MM.1S (cell line): ENCODE measurements around the gene MAJIN.

ENCODE experiments used
- DNase-seq: peaks from one replicate; pipeline ENCODE4 v3.0.0-alpha.2; 2015
- H2AFZ ChIP-seq: fragments of 300-600 bp; sonication (generic); 2 replicates; pipeline ENCODE4 v1.6.0; 2016; ENCODE audit warnings: antibody characterized with exemption, low read length
- H3F3A ChIP-seq: fragments of 300-600 bp; sonication (generic); 2 replicates; pipeline ENCODE4 v1.6.1; 2016; ENCODE audit warnings: mild to moderate bottlenecking, antibody characterized with exemption, low read length, moderate library complexity, mixed read lengths; ENCODE audit not compliant: insufficient read depth
- H3K27ac ChIP-seq: fragments of 300-600 bp; sonication (generic); 2 replicates; pipeline ENCODE4 v1.5.1; 2016; ENCODE audit warnings: mild to moderate bottlenecking, low read length
- H3K27me3 ChIP-seq: fragments of 300-600 bp; sonication (generic); replicated peaks from 2 replicates; pipeline ENCODE4 v1.6.0; 2016; ENCODE audit warnings: low read length; ENCODE audit not compliant: insufficient read depth
- H3K36me3 ChIP-seq: fragments of 300-600 bp; sonication (generic); replicated peaks from 2 replicates; pipeline ENCODE4 v1.6.1; 2016; ENCODE audit warnings: mild to moderate bottlenecking, low read length, mixed read lengths; ENCODE audit not compliant: insufficient read depth
- H3K4me1 ChIP-seq: fragments of 300-600 bp; sonication (generic); 2 replicates; pipeline ENCODE4 v1.6.1; 2016; ENCODE audit warnings: low read length, mixed read lengths
- H3K4me2 ChIP-seq: fragments of 300-600 bp; sonication (generic); 2 replicates; pipeline ENCODE4 v1.6.0; 2016; ENCODE audit warnings: low read depth, low read length
- H3K4me3 ChIP-seq: fragments of 300-600 bp; sonication (generic); 2 replicates; pipeline ENCODE4 v1.5.1; 2016; ENCODE audit warnings: low read length, mixed read lengths
- H3K79me2 ChIP-seq: fragments of 300-600 bp; sonication (generic); 2 replicates; pipeline ENCODE4 v1.6.1; 2016; ENCODE audit warnings: mixed run types, low read length, mixed read lengths
- H3K9ac ChIP-seq: fragments of 300-600 bp; sonication (generic); 2 replicates; pipeline ENCODE4 v1.6.1; 2016; ENCODE audit warnings: low read length, mixed read lengths
- H3K9me2 ChIP-seq: fragments of 300-600 bp; sonication (generic); replicated peaks from 2 replicates; pipeline ENCODE4 v1.6.1; 2016; ENCODE audit warnings: mild to moderate bottlenecking, low read length, mixed read lengths; ENCODE audit not compliant: insufficient read depth
- H3K9me3 ChIP-seq: fragments of 300-600 bp; sonication (generic); replicated peaks from 2 replicates; pipeline ENCODE4 v1.6.1; 2016; ENCODE audit warnings: mild to moderate bottlenecking, low read length, mixed read lengths; ENCODE audit not compliant: insufficient read depth
- H4K20me1 ChIP-seq: fragments of 300-600 bp; sonication (generic); 2 replicates; pipeline ENCODE4 v1.6.1; 2016; ENCODE audit warnings: mild to moderate bottlenecking, low read length, moderate library complexity, mixed read lengths; ENCODE audit not compliant: insufficient read depth
- EZH2 ChIP-seq: fragments of 300-600 bp; sonication (generic); optimal IDR thresholded peaks from 2 replicates; pipeline ENCODE3; 2017; ENCODE audit warnings: low read depth, mild to moderate bottlenecking, antibody characterized with exemption, low read length, mixed read lengths
- EZH2phosphoT487 ChIP-seq: fragments of 300-600 bp; sonication (generic); IDR thresholded peaks from 2 replicates; pipeline ENCODE4 v1.6.1; 2018; ENCODE audit warnings: antibody characterized with exemption, low read length
- TF ChIP-seq, protein P1 (sequence below): fragments of 300-600 bp; sonication (generic); IDR thresholded peaks from 2 replicates; pipeline ENCODE4 v1.5.1; 2016; ENCODE audit warnings: antibody characterized with exemption, low read length, mixed read lengths

Gene MAJIN

DNA sequence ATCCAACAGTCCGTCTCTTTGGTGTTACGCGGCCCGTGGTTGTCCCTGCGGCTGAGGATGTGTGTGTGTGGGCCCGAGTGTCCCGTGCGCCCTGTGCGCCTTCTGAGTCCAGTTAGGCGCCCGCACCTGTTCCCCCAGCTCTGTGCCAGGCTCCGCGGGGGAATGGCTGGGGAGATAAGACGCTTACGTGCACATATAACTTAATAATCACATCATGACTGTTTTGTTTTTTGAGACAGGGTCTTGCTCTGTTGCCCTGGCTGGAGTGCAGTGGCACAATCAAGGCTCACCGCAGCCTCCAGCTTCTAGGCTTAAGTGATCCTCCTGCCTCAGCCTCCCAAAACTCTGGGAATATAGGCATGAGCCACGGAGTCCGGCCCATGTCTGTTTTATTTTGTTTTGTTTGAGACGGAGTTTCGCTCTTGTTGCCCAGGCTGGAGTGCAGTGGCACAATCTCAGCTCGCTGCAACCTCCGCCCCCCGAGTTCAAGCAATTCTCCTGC is 42.9 kb upstream of the MAJIN start:
- H3K27ac ChIP-seq, result peak overlapping the region; percentile 98; the same call in 1 of the 2 replicates

DNA sequence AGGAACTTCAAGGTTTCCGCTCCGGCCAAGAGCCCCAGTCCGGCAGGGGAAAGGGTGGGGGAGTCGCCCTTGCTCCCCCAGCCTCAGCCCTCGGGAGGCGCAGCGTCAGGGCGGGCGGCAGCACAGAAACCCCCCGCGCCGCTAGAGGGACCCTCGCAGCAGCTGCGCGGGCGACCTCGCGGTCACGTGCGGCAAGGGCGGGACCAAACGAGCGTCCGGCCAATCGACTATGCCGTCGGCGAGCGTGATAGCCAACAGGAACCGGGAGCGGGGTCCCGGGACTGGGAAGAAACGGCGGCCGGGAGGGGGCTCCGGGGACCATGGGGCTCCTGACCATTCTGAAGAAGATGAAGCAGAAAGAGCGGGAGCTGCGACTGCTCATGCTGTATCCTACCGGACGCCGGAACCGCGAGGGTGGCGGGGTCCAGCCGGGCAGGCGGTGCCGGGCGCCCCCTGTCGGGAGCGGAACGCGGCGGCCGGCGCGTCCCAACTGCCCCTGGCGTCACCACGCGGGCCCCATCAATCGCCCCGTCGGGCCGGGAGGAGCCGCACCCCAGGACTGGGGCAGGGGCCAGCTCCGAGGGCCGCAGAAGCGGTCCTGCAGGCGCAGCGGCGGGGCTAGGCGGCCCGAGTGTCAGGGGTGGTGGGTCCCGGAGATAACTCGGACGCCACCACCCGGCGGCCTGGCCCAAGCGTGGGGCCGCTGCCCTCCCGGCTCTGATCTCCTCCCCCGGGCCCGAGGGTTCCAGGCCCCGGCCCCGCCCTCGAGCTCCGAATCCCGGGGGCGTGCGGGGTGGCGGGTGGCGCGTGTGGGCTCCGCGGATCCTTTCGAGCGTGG is 42.2 kb upstream of the MAJIN start, which contains the start of gene ARL2:
Gene ARL2 (plus strand): TSS at position 273 of the 838 bp plus-strand sequence. CDS start 48 bp downstream, at position 321.
- Histone ChIP-seq H3K79me2 (peaks cover 7% of the 10 kb centered on the region), H3K4me2 (peak within 1 kb of the TSS; percentile 93), H3K27ac (peak within 1 kb of the TSS; percentile 98), H3K9me3 (no peaks in the 10 kb centered on the region), H3K27me3 (no peaks in the 10 kb centered on the region), H3F3A (peaks cover 14% of the 10 kb centered on the region; the same call in 1 of the 2 replicates), H4K20me1 (no peaks in the 10 kb centered on the region), H3K9ac (peak within 1 kb of the TSS; percentile 94), H3K4me3 (peak within 1 kb of the TSS; percentile 88), H3K36me3 (no peaks in the 10 kb centered on the region), H3K9me2 (no peaks in the 10 kb centered on the region), H2AFZ (peak within 1 kb of the TSS; percentile 99), H3K4me1 (peaks cover 7% of the 10 kb centered on the region; the same call in 1 of the 2 replicates)
- peak; percentile 91 for DNase-seq
- TF ChIP-seq EZH2, result no peak
- TF ChIP-seq EZH2phosphoT487, result no peak
- TF ChIP-seq, protein P1, sequence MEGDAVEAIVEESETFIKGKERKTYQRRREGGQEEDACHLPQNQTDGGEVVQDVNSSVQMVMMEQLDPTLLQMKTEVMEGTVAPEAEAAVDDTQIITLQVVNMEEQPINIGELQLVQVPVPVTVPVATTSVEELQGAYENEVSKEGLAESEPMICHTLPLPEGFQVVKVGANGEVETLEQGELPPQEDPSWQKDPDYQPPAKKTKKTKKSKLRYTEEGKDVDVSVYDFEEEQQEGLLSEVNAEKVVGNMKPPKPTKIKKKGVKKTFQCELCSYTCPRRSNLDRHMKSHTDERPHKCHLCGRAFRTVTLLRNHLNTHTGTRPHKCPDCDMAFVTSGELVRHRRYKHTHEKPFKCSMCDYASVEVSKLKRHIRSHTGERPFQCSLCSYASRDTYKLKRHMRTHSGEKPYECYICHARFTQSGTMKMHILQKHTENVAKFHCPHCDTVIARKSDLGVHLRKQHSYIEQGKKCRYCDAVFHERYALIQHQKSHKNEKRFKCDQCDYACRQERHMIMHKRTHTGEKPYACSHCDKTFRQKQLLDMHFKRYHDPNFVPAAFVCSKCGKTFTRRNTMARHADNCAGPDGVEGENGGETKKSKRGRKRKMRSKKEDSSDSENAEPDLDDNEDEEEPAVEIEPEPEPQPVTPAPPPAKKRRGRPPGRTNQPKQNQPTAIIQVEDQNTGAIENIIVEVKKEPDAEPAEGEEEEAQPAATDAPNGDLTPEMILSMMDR, result peak; percentile 74

More for the DNA sequence above, 42.9 kb upstream of the MAJIN start:
- H3K79me2 ChIP-seq, result peaks cover 7% of the 10 kb centered on the region
- H3K4me3 ChIP-seq, result peak overlapping the region; percentile 88
- H3K9me3 ChIP-seq, result no peaks in the 10 kb centered on the region
- no peaks in the 10 kb centered on the region for H3K27me3 ChIP-seq
- H3F3A ChIP-seq, result peaks cover 14% of the 10 kb centered on the region; the same call in 1 of the 2 replicates
- H3K4me1 ChIP-seq, result peaks cover 7% of the 10 kb centered on the region; the same call in 1 of the 2 replicates
- DNase-seq, result no peak
- peak overlapping the region; percentile 94 for H3K9ac ChIP-seq
- H4K20me1 ChIP-seq, result no peaks in the 10 kb centered on the region
- no peak for TF ChIP-seq EZH2
- TF ChIP-seq, protein P1, result no peak
- no peak for TF ChIP-seq EZH2phosphoT487
- H2AFZ ChIP-seq, result peak overlapping the region; percentile 99
- H3K36me3 ChIP-seq, result no peaks in the 10 kb centered on the region
- no peaks in the 10 kb centered on the region for H3K9me2 ChIP-seq
- H3K4me2 ChIP-seq, result peak overlapping the region; percentile 93

DNA sequence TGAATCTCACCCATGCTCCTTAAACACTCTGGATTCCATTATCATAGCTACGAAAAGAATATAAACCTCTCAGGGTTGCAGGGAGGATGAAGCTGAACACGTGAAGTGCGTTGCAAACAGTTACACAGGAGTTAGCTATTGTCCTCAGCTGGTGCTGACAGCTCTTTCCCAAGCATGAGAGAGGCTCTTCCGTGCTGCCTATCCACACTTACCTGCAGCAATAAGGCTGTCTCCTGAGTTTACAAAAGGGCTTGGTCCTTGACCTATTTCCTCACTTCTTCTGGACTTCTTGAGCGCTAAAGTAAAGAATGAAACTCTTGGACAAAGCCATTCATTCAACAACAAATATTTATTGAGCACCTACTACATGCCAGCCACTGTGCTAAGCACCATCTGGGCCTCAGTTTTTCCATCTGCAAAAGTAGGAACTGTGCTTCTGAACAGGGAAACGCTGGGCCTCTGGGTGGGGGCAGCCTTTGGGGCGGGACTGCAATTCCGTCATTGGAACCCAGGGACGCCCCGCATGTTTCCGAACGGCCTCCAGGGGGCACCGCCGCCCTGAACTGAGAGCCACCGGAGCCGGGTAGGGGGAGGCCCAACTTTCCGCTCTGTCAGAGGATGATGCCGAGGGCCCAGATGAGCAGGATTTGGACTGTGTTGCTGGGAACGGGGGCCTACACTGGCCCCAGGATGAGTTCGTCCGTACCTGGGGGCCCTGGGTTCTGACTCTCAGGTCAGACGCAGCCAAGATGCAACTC is 41.4 kb upstream of the MAJIN start:
- H3K79me2 ChIP-seq, result peaks cover 7% of the 10 kb centered on the region

More for the DNA sequence above, 41.4 kb upstream of the MAJIN start:
- peaks cover 7% of the 10 kb centered on the region; the same call in 1 of the 2 replicates for H3K4me1 ChIP-seq
- peak overlapping the region; percentile 88 for H3K4me3 ChIP-seq
- H3K4me2 ChIP-seq, result peak overlapping the region; percentile 93
- peak overlapping the region; percentile 98 for H3K27ac ChIP-seq
- H3K27me3 ChIP-seq, result no peaks in the 10 kb centered on the region
- H3K36me3 ChIP-seq, result no peaks in the 10 kb centered on the region
- H3K9me2 ChIP-seq, result no peaks in the 10 kb centered on the region
- peak overlapping the region; percentile 99 for H2AFZ ChIP-seq
- H4K20me1 ChIP-seq, result no peaks in the 10 kb centered on the region
- peaks cover 14% of the 10 kb centered on the region; the same call in 1 of the 2 replicates for H3F3A ChIP-seq
- TF ChIP-seq, protein P1, result peak; percentile 71
- TF ChIP-seq EZH2phosphoT487, result no peak
- peak; percentile 90 for DNase-seq
- H3K9ac ChIP-seq, result peak overlapping the region; percentile 94
- no peaks in the 10 kb centered on the region for H3K9me3 ChIP-seq
